GM23338 (cell line): ENCODE measurements around the gene COL1A2.

Experiments used
- CREB1 ChIP-seq: fragments of 250-450 bp; sonication (Bioruptor Pico); IDR thresholded peaks from 2 replicates; pipeline ENCODE4 v1.5.0; 2020; ENCODE audit warnings: low read depth, mild to moderate bottlenecking, moderate library complexity
- CTCF ChIP-seq, 2 experiments: fragments of 200-600 bp in 1 of 2; sonication (generic) in 1 of 2; conservative IDR thresholded peaks; 2 replicates each; pipeline versions ENCODE4 v1.5.1 to v1.6.1; 2016 to 2017; ENCODE audit warnings: antibody characterized with exemption in 2 of 2, low read depth in 2 of 2, mild to moderate bottlenecking in 2 of 2, moderate library complexity in 1 of 2
- ETS1 ChIP-seq: IDR thresholded peaks from 2 replicates; pipeline ENCODE4 v1.6.1; 2016; ENCODE audit warnings: antibody characterized with exemption
- EZH2 ChIP-seq: fragments of 200-600 bp; sonication (generic); IDR thresholded peaks from one replicate; pipeline ENCODE4 v1.8.0; 2017; ENCODE audit warnings: antibody characterized with exemption, mild to moderate bottlenecking, low read depth; ENCODE audit not compliant: unreplicated experiment
- EZH2phosphoT487 ChIP-seq: fragments of 200-600 bp; sonication (generic); IDR thresholded peaks from one replicate; pipeline ENCODE4 v1.8.1; 2018; ENCODE audit warnings: antibody characterized with exemption; ENCODE audit not compliant: unreplicated experiment
- JUNB ChIP-seq: IDR thresholded peaks from one replicate; pipeline ENCODE4 v1.6.1; 2016; ENCODE audit warnings: antibody characterized with exemption; ENCODE audit not compliant: unreplicated experiment
- NANOG ChIP-seq: IDR thresholded peaks from 2 replicates; pipeline ENCODE4 v1.6.1; 2016; ENCODE audit warnings: antibody characterized with exemption, borderline replicate concordance
- POLR2AphosphoS5 ChIP-seq: IDR thresholded peaks from 2 replicates; pipeline ENCODE4 v1.6.1; 2016; ENCODE audit warnings: antibody characterized with exemption, low read depth
- REST ChIP-seq: IDR thresholded peaks from one replicate; pipeline ENCODE4 v1.6.1; 2018; ENCODE audit warnings: antibody characterized with exemption; ENCODE audit not compliant: unreplicated experiment
- STAT1 ChIP-seq: IDR thresholded peaks from one replicate; pipeline ENCODE4 v1.6.1; 2016; ENCODE audit warnings: antibody characterized with exemption; ENCODE audit not compliant: unreplicated experiment
- ZNF114 ChIP-seq: fragments of 250-450 bp; sonication (Bioruptor Pico); IDR thresholded peaks from 2 replicates; pipeline ENCODE4 v1.5.0; 2020; ENCODE audit warnings: mild to moderate bottlenecking, moderate library complexity
- ZNF331 ChIP-seq: fragments of 250-450 bp; sonication (Bioruptor Pico); IDR thresholded peaks from 2 replicates; pipeline ENCODE4 v1.5.0; 2020; ENCODE audit warnings: low read depth, mild to moderate bottlenecking, moderate library complexity
- ZNF462 ChIP-seq: fragments of 250-450 bp; sonication (Bioruptor Pico); IDR thresholded peaks from 2 replicates; pipeline ENCODE4 v1.5.0; 2020; ENCODE audit warnings: mild to moderate bottlenecking, moderate library complexity

- TF ChIP-seq CTCF (conservative IDR thresholded peaks at IDR 0.05; ENCODE audit: low read depth in 2 of 2) (no peak), POLR2AphosphoS5 (no peak), REST (no peak), EZH2 (no peak), CREB1 (no peak), ETS1 (no peak), JUNB (no peak), ZNF331 (CRISPR knock-in tag) (no peak), ZNF114 (CRISPR knock-in tag) (no peak), EZH2phosphoT487 (no peak), ZNF462 (no peak), NANOG (no peak), STAT1 (no peak)
These were observed 6.1 kb downstream of the COL1A2 start for GRCh38 chr7:94400643-94401427.
